ENCODE data around the gene EMCN.
"Not testable (repeated sequence)": the region's sequence is repeated elsewhere in the genome, so short reads cannot be mapped to it uniquely, and the experiment has no call there.

Gene EMCN, protein sequence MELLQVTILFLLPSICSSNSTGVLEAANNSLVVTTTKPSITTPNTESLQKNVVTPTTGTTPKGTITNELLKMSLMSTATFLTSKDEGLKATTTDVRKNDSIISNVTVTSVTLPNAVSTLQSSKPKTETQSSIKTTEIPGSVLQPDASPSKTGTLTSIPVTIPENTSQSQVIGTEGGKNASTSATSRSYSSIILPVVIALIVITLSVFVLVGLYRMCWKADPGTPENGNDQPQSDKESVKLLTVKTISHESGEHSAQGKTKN

DNA sequence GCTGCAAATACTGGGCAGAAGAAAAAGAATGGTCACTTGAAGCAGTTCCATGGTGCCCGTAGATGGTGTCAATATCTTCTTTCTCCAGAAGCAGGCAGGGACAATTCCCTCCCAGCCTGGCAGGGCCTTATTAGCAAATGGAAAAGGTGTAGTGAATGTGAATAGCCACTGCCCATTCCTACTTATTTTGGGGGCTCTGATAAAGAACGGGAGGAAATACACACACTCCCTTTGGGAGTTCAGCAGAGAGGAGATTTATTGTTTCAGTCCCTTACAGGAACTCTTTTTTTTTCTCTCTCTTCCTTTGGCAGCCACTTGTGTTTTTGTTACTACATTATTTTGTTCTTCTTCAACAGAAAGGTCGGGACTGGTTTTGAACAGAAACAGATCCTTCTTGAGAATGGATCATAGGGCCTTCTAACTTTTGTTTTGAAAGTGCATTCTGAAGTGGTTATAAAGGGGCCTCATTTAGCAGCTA lies at the start of gene EMCN:
Gene EMCN, minus strand, starts transcription at position 159 of the 478 bp plus-strand sequence. Its CDS starts 108 bp downstream, at position 51.
- no peak for DNase-seq (ENCODE audit: low spot score)

GRCh38 chr4:100566396-100566795 lies 48.6 kb upstream of the EMCN start:
- DNase-seq (ENCODE audit: low spot score): no peak

GRCh38 chr4:100557306-100557705 lies 39.5 kb upstream of the EMCN start:
- no peak for DNase-seq (ENCODE audit: low spot score)

DNA sequence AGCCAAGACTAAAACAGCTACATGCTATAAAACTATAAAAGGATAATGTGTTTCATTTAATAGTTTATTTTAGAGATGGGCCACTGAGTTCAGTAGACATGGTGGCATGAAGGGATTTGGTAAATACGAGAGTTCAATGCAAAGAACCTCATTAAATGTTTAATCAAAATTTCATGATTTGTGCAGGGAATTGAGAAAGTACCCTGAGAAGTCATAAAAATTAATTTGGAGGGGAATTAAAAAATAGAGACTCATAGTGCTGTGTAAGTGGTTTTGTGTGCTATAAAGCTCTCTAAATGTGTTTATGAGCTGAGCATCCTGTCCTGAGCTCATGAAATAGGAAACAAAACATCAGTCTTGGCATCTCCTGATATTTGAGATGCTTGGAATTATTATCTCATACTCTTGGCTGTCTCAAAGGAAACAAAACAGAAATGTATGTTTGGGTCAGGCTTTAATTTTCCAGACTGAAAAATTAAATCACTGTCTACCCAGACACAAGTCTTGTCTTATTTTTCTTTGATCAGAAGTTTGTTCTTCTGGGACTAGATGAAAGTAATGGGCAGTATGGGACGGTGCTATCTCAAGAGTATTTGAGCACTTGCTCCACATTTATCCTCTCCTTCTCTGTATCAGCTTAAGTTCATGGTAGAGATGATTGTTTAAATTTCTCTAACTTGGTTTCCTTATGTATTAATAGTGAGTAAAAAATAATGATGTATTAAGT lies 38.0 kb upstream of the EMCN start:
- no peak for DNase-seq (ENCODE audit: low spot score)

DNA sequence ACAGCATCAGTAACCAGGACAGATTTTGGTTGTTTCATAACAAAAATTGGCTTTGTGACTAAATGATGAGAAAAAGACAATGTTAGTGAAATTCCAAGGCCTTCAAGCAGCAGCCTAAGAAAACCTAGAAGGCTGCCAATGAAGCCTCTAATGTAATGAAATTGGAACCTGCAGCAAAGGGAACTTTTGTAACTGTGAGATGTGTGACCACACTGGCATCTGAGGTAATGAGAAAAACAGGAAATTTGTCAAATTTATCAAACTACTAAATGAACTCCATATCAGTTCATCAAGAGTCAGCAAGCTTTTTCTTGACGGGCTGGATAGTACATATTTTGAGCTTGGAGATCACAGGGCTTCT lies 30.4 kb upstream of the EMCN start:
- DNase-seq (ENCODE audit: low spot score): no peak

DNA sequence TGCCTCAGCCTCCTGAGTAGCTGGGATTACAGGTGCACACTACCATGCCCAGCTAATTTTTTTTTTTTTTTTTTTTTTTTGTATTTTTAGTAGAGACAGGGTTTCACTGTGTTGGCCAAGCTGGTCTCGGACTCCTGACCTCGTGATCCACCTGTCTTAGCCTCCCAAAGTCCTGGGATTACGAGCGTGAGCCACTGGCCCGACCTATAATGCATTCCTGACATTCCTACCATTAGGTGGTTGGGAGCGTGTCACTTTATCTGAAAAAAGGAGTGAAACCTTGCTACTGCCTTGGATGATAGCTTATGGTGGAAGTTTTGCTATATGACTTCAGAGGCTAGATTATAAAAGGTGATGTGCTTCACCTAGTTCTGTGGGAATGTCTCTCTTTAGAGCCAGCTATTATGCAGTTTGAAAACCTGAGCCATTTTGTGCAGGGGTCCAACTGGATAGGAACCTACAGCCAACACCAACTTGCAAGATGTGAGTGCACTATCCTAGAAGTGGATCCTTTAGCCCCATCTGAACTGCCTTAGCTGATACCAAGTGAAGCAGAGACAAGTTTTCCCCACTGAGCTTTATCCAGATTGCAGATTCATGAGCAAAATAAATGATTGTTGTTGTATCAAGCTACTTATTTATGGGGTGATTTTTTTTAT lies 29.8 kb upstream of the EMCN start:
- no peak for DNase-seq (ENCODE audit: low spot score)

- no peak for DNase-seq (ENCODE audit: low spot score)
These were observed 27.6 kb upstream of the EMCN start for GRCh38 chr4:100545427-100545826.

DNA sequence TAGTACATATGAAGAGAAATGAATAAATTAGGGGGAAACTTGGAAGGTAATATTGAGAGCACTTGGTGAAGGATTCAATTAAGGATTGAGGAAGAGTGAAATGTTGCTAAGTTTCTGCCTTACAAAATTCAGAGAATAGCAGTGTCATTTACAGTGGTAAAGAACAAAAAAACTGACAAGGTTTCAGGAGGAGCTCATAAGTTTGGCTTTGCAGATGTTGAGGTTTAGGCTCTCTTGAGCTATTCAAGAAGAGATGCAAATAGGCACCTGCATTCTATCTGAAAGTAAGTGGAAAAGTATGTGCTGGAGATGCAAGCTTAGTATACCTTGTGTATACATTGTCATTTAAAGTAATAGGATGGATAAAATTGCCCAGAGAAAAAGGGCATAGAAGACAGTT lies 22.3 kb upstream of the EMCN start:
- no peak for DNase-seq (ENCODE audit: low spot score)

DNA sequence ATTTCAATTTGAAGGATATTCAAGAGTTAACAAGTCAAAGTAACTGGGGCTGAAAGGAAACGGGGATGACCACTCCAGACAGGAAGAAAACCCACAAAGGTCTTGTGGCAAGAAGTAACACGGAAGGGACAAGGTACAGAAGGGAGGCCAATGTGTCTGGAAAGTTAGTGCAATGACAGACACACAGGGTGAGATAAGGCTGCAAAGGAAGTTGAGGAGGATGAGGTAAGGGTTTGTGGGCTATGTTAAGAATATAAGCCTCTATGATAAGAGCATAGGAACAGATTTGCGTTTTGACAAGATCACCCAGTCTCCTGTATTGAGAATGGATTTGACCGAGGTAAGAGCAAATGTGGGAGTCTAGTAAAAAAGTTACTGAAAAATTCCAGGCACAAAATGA lies 21.9 kb upstream of the EMCN start:
- DNase-seq (ENCODE audit: low spot score): no peak

DNA sequence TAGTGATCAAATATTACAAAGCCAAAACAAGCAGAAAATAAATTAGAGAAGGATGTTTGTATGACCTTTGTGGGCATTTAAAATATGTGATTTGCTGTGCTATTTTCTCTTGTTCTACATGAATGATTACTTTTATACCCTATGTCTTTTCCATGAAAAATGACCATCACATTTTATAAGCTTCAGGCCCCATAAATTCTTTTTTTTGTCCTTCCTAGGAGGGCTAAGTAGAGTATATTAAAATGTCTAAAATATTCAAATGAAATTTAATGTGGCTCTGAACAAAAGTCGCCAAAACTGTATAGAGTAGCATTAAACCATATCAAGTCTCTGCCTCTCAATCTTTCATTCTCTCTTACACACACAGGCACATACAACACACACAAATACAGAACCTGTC lies 15.9 kb upstream of the EMCN start:
- DNase-seq (ENCODE audit: low spot score): no peak

- DNase-seq (ENCODE audit: low spot score): not testable (repeated sequence)
These were observed 12.3 kb upstream of the EMCN start for GRCh38 chr4:100530161-100530560.

- no peak for DNase-seq (ENCODE audit: low spot score)
These were observed 7.9 kb upstream of the EMCN start for GRCh38 chr4:100525686-100526085.

GRCh38 chr4:100519205-100519604 lies 1.4 kb upstream of the EMCN start:
- DNase-seq (ENCODE audit: low spot score): no peak

- no peak for DNase-seq (ENCODE audit: low spot score)
These were observed 1.6 kb downstream of the EMCN start for GRCh38 chr4:100516225-100516624.

DNA sequence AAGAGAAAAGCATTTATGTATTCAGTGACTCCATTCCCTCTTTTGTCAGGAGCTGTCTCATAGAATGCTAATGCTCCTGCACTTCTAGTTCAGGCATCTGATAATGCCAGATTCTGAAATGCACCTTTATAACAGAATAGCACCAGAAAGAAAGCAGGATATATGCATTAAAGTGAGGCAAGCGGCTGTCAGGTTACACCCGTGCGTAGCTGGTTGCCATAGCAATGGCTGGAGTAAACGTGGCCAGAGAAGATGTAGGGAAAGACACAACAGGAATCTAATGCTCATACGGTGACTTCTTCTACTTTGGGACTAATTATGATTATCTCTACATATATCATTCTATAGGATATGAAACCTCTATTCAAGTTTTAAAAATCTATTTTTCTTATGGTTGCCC lies 5.9 kb downstream of the EMCN start:
- no peak for DNase-seq (ENCODE audit: low spot score)

- no peak for DNase-seq (ENCODE audit: low spot score)
These were observed 7.3 kb downstream of the EMCN start for GRCh38 chr4:100510551-100510950.

DNA sequence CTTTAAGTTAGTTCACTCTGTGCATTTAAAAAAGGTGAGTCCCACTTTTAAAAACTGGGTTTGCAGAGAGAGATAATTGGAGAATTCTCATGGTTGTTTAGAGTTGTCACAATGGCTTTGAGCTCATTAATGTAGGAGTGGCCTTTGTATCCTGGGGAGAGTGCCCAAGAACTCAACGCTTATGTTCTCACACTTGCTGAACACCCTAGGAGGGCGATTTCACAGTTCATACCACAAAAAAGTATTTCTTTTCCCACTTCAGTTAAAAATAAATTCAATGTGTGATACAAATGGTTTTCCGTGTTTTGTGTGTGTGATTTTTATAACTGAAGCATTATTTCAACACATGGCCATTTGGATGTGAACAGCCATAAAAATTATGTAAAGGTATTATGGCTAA lies 8.4 kb downstream of the EMCN start:
- DNase-seq (ENCODE audit: low spot score): no peak

- no peak for DNase-seq (ENCODE audit: low spot score)
These were observed 9.1 kb downstream of the EMCN start for GRCh38 chr4:100508691-100509090.

DNA sequence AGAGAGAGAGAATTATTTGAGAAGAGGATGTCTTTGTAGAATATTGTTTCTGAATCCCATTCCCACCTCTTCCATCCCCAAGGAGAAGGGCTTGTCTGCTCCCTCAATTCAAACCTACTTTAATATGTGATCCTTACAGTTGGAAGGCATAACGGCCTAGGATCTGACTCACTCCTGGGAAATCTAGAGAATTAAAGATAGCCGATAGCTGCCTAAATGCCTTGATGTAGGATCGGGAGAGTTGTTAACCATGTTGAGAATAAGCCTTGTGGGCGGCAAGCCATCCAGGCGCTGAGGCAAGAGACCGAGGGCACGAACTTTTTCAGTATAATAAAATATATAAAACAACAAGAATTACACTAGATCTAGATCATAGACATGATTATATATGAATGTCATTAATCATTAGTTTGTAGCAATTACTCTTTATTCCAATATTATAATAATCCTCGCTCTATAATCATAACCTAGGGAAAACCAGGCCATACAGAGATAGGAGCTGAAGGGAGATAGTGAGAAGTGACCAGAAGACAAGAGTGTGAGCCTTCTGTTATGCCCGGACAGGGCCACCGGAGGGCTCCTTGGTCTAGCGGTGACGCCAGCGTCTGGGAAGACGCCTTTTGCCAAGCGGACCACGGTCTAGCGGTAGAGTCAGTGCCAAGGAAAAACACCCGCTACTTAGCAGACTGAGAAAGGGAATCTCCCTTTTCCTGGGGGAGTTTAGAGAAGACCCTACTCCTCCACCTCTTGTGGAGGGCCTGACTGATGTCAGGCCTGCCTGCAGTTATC lies 13.5 kb downstream of the EMCN start:
- no peak for DNase-seq (ENCODE audit: low spot score)

- DNase-seq (ENCODE audit: low spot score): no peak
These were observed 20.0 kb downstream of the EMCN start for GRCh38 chr4:100497791-100498190.

DNA sequence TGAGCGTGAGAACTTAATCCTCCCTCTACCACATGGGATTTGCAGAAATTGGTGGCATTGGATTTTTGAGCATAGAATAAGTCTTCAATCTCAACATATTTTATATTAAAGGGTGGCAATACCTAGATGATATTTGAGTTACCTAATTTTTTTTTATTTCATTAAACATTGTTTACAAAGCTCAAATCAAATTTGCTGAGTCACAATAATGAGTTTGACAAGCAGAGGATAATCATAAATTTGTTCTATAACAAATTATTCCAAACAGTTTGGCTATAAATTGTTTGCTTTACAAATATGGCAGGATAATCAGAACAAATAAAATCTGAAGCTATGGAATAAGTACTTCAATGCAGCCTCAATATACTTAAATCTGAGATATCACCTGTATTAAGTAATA lies 22.7 kb downstream of the EMCN start:
- no peak for DNase-seq (ENCODE audit: low spot score)

- no peak for DNase-seq (ENCODE audit: low spot score)
These were observed 23.7 kb downstream of the EMCN start for GRCh38 chr4:100494166-100494565.
